Thymus (tissue), 11 donors: Measurements from ENCODE around the gene SULT1A3. TPM values are rescaled to one million over a fixed set of nuclear protein-coding genes. Genes with fewer than 3 reads are reported as not detected.
"Not testable (repeated sequence)": the region's sequence is repeated elsewhere in the genome, so short reads cannot be mapped to it uniquely, and the experiment has no call there.

ENCODE experiments used
- DNase-seq, 9 donors: peaks; one replicate each; pipeline ENCODE4 v3.0.0-alpha.2; 2013; ENCODE audit warnings: low spot score in 9 of 9, low read depth in 6 of 9, missing footprints in 1 of 9
- H3K27ac ChIP-seq, 2 donors: one replicate each; pipeline ENCODE4 v1.5.1; 2013; ENCODE audit warnings: control low read depth in 1 of 2, low read depth in 1 of 2, low read length in 1 of 2, mild to moderate bottlenecking in 1 of 2, moderate library complexity in 1 of 2
- H3K27me3 ChIP-seq, 2 donors: one replicate each; pipeline ENCODE4 v1.5.1; 2013; ENCODE audit warnings: low read length in 1 of 2; ENCODE audit not compliant: control insufficient read depth in 2 of 2, insufficient read depth in 1 of 2
- H3K36me3 ChIP-seq, 2 donors: one replicate each; pipeline ENCODE4 v1.5.1; 2013; ENCODE audit warnings: low read length in 1 of 2, mild to moderate bottlenecking in 1 of 2, moderate library complexity in 1 of 2; ENCODE audit not compliant: control insufficient read depth in 2 of 2, insufficient read depth in 2 of 2
- H3K4me1 ChIP-seq, 2 donors: one replicate each; pipeline ENCODE4 v1.5.1; 2013; ENCODE audit warnings: low read length in 2 of 2; ENCODE audit not compliant: control insufficient read depth in 2 of 2, insufficient read depth in 2 of 2
- H3K4me3 ChIP-seq, 2 donors: one replicate each; pipeline ENCODE4 v1.5.1; 2013; ENCODE audit warnings: low read length in 2 of 2, control low read depth in 1 of 2, mild to moderate bottlenecking in 1 of 2
- H3K9me3 ChIP-seq, 2 donors: one replicate each; pipeline ENCODE4 v1.5.1; 2013; ENCODE audit warnings: low read length in 1 of 2, mild to moderate bottlenecking in 1 of 2; ENCODE audit not compliant: control insufficient read depth in 2 of 2, insufficient read depth in 1 of 2
- WGBS: extraction: QIAGEN DNeasy Blood & Tissue Kit; methylation state at CpG from one replicate; pipeline ENCODE4 v1.1.7; 2013; 5-methylcytosine and 5-hydroxymethylcytosine counted together
- polyA plus RNA-seq: library from polyadenylated mRNA; stranded (reverse); fragments of 200-250 nt; gene quantifications from one replicate; pipeline ENCODE4 v1.2.3, GENCODE V29; 2013
- total RNA-seq: library from RNA; stranded (reverse); fragments of 120-200 nt; gene quantifications from one replicate; pipeline ENCODE4 v1.2.4, GENCODE V29; 2013
- donor health status: healthy.

SULT1A3 gene
- total and polyA plus RNA-seq, 2 donors: 10.6 to 122 TPM

- WGBS: no CpG with 5 or more reads among the region's 34 CpGs
- H3K27ac ChIP-seq, H3K9me3 ChIP-seq, DNase-seq, H3K27me3 ChIP-seq, H3K4me3 ChIP-seq, H3K4me1 ChIP-seq, H3K36me3 ChIP-seq: not testable (repeated sequence)
Observed at GRCh38 chr16:30193615-30194014, 5.4 kb upstream of the SULT1A3 start, which contains the start of the genes BOLA2B and SLX1A. Gene BOLA2B (minus strand): TSS chr16:30193666. CDS start chr16:30193595, 71 bp downstream. Gene SLX1A (plus strand): TSS chr16:30193875. CDS start chr16:30194085, 210 bp downstream.

- WGBS: 15% methylated on average over 18 of the region's 60 CpGs
- H3K27ac ChIP-seq, H3K27me3 ChIP-seq, H3K4me3 ChIP-seq, H3K36me3 ChIP-seq, H3K9me3 ChIP-seq, H3K4me1 ChIP-seq, DNase-seq: not testable (repeated sequence)
Observed at GRCh38 chr16:30194172-30194925, 4.7 kb upstream of the SULT1A3 start.

DNA sequence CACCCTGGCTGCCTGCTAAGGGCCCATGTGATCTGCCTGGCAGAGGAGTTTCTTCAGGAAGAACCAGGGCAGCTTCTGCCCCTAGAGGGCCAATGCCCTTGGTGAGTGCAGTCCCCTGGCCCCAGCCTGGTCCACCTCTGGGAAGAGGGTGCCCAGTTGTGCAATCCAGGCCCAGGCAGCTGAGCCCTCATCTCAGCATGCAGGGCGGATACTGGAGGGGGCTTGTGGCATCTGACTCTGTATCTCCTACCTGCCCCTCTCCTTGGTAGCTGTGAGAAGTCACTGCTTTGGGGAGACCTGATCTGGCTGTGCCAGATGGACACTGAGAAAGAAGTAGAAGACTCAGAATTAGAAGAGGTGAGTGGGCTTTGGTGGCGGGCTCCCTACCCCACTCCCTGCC, 2.1 kb upstream of the SULT1A3 start:
- not testable (repeated sequence) for H3K27me3 ChIP-seq, H3K36me3 ChIP-seq, DNase-seq, H3K9me3 ChIP-seq, H3K4me3 ChIP-seq, H3K4me1 ChIP-seq, H3K27ac ChIP-seq
- 97% methylated on average over 1 of the region's 2 CpGs for WGBS

- not testable (repeated sequence) for H3K36me3 ChIP-seq, H3K9me3 ChIP-seq, H3K27ac ChIP-seq, DNase-seq, H3K4me1 ChIP-seq, H3K4me3 ChIP-seq, H3K27me3 ChIP-seq
- no CpG with 5 or more reads among the region's 15 CpGs for WGBS
Observed at GRCh38 chr16:30199608-30200343, 721 bp downstream of the SULT1A3 start.

DNA sequence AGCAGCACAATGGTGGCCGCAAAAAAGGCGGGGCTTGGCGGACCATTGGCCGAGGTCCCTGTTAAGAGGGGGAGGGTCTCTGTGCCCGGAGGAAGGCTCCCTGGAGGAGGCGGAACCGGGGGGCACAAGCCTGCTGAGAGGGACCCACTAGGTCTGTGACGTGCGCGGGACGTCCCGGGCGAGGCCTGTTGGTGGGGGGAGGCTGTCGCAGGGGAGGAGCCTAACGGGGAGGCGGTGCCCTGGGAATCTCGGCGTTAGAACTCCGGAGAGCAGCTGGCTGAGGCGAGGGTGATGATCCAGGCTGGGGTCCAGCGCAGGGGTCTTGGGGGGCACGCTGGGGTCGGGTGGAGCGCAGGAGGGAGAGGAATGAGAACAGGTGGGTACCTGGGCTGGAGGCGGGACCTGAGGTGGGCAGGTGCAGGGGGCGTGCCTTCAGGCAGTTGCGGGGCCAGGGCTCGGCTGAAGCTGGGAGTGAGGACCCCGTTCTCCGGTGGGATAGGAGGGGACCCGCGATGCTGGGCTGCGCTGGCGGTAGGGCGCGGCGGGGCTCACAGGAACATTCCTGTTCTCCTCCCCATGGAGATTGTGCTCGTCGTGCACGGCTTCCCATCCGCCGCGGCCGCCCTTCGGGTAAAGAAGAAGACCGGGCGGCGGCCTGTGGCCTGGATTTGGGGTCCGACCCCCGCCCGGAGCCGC, 6.6 kb downstream of the SULT1A3 start:
- not testable (repeated sequence) for H3K9me3 ChIP-seq, H3K36me3 ChIP-seq, H3K27me3 ChIP-seq, H3K27ac ChIP-seq, H3K4me1 ChIP-seq, DNase-seq, H3K4me3 ChIP-seq
- WGBS: under 1% methylated on average over 20 of the region's 52 CpGs

DNA sequence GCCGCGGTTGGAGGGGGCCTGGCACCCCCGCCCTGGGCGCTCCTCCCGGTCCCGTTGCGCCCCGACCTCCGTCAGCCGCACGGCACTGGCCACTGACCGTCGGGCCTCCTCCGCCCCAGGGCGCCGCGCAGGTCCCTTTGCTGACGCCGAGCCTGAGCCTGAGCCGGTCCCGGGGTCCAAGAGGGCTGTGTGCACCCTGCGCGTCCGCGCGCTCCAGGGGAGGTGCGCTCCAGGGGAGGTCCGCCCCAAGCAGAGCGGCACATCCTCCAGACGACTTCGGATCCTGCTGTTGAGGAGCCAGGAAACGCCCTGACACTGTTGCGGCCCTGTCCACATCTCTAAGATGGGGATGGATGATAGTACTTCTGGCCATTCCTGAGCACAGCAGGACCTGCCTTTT, 7.2 kb downstream of the SULT1A3 start:
- H3K27me3 ChIP-seq, H3K36me3 ChIP-seq, H3K4me1 ChIP-seq, DNase-seq, H3K4me3 ChIP-seq, H3K9me3 ChIP-seq, H3K27ac ChIP-seq: not testable (repeated sequence)
- WGBS: no CpG with 5 or more reads among the region's 33 CpGs

GRCh38 chr16:30207063-30207704, 8.1 kb downstream of the SULT1A3 start:
- H3K4me1 ChIP-seq, H3K4me3 ChIP-seq, H3K27ac ChIP-seq, DNase-seq, H3K9me3 ChIP-seq, H3K27me3 ChIP-seq, H3K36me3 ChIP-seq: not testable (repeated sequence)
- 25% methylated on average over 2 of the region's 9 CpGs for whole genome bisulfite sequencing

DNA sequence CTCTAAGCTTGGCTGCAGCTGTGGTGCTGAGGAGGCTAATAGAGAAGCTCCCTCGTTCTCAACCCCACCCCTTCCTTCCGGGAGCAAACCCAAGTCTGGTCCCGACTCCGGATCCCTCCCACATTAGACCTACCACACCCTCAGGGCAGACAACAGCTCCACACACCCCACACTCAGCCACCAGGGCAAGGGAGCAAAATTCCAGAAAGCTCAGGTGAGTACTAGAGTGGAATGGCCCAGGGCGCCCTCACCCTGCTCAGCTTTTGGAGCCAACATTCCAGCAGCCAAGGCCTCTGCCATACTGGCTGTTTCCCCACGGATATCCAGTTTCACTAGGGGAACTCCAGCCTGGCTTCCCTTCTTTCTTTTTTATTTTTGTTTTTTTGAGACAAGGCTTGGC, 10.0 kb downstream of the SULT1A3 start:
- H3K36me3 ChIP-seq, H3K27me3 ChIP-seq, H3K27ac ChIP-seq, DNase-seq, H3K9me3 ChIP-seq, H3K4me1 ChIP-seq, H3K4me3 ChIP-seq: not testable (repeated sequence)
- 32% methylated on average over 4 of the region's 6 CpGs for WGBS

DNA sequence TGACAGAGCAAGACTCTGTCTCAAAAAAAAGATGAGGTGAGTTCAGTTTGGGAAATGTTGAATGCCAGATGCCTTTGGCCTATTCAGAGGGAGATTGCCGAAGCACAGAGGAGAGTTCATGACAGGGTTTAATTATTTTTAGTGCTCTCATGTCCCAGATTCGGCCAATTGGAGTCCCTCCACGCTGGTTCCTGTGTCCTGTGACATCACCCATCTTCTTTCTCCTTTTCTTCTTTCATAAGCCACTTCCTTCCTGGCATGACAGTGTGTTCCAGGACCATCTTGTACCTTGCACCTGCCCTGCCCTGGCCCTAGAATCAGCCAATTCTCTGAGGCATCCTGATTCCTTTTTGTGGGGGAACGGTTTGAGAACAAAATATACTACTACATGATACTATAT, 12.4 kb downstream of the SULT1A3 start:
- WGBS: no CpG with 5 or more reads among the region's 4 CpGs
- not testable (repeated sequence) for H3K36me3 ChIP-seq, H3K4me3 ChIP-seq, H3K27ac ChIP-seq, H3K9me3 ChIP-seq, H3K27me3 ChIP-seq, DNase-seq, H3K4me1 ChIP-seq
